HepG2 (cell line): Measurements from ENCODE around the gene IFI30. TPM values are rescaled to one million over a fixed set of nuclear protein-coding genes. Genes with fewer than 3 reads are reported as not detected.
"Not testable (repeated sequence)": the region's sequence is repeated elsewhere in the genome, so short reads cannot be mapped to it uniquely, and the experiment has no call there.

Experiments used
- ATAC-seq: fragments of 200-7000 bp; cut with Tn5 transposase; 3 replicates; pipeline ENCODE4 v1.9.1; 2020; ENCODE audit warnings: mild to moderate bottlenecking, moderate library complexity
- BruUV-seq: library from RNA; stranded (reverse); fragments of 400-500 nt; replicated peaks from 2 replicates; lab custom pipeline; 2021; lab: Mats Ljungman, UMichigan
- CTCF ChIA-PET: fragments of 300-600 bp; formaldehyde crosslinking; extraction: SDS; loops from one replicate; lab custom pipeline; 2021; ENCODE audit warnings: low total read pairs, inconsistent platforms, low intra/inter-chr PET ratio; lab: Yijun Ruan, JAX
- POLR2A ChIA-PET: fragments of 350-600 bp; sonication (Branson Sonifier 250); formaldehyde crosslinking; loops from one replicate; lab custom pipeline; 2020; ENCODE audit warnings: antibody characterized with exemption, inconsistent platforms; lab: Yijun Ruan, JAX
- DNase-seq: peaks from one replicate; pipeline ENCODE4 v3.0.0-alpha.2; 2015; ENCODE audit warnings: low spot score
- FAIRE-seq: peaks from 3 replicates; lab custom pipeline; 2011; peaks lifted over from hg19 to GRCh38; lab: Jason Lieb, UNC
- H2AFZ ChIP-seq: one replicate; pipeline ENCODE4 v1.6.1; 2011; ENCODE audit warnings: low read length, inconsistent platforms
- H3K27ac ChIP-seq: fragments of 300-600 bp; 3 replicates; pipeline ENCODE4 v1.8.0; 2011; ENCODE audit warnings: mixed run types, mild to moderate bottlenecking, mixed read lengths, low read length, inconsistent platforms; ENCODE audit not compliant: insufficient read depth; ENCODE audit errors: extremely low read length
- H3K27me3 ChIP-seq, 2 experiments: fragments of 200-600 bp in 1 of 2; 2 replicates in 1 of 2; 3 replicates in 1 of 2; pipeline versions ENCODE4 v1.6.0 to v1.8.0; 2011; ENCODE audit warnings: low read length in 2 of 2, mild to moderate bottlenecking in 2 of 2, moderate library complexity in 2 of 2, inconsistent platforms in 1 of 2; ENCODE audit not compliant: insufficient read depth in 2 of 2, control insufficient read depth in 1 of 2
- H3K36me3 ChIP-seq, 2 experiments: fragments of 200-600 bp in 1 of 2; replicated peaks in 1 of 2; 2 replicates in 1 of 2; 3 replicates in 1 of 2; pipeline versions ENCODE4 v1.5.1 to v1.8.0; 2011; ENCODE audit warnings: low read length in 2 of 2, inconsistent platforms in 1 of 2; ENCODE audit not compliant: insufficient read depth in 2 of 2, control insufficient read depth in 1 of 2
- H3K4me1 ChIP-seq: 2 replicates; pipeline ENCODE4 v1.5.1; 2012; ENCODE audit warnings: low read length, inconsistent platforms; ENCODE audit not compliant: insufficient read depth
- H3K4me2 ChIP-seq: 2 replicates; pipeline ENCODE4 v1.6.0; 2011; ENCODE audit warnings: low read depth, low read length, inconsistent platforms
- H3K4me3 ChIP-seq, 3 experiments: fragments of 200-600 bp in 1 of 3; sonication (generic), shearing (Covaris generic) in 1 of 3; replicated peaks in 1 of 3; 2 replicates each; pipeline ENCODE4 v1.5.1; 2011 to 2016; ENCODE audit warnings: low read length in 3 of 3, inconsistent platforms in 2 of 3, low read depth in 2 of 3, mild to moderate bottlenecking in 2 of 3, control low read depth in 1 of 3, mixed read lengths in 1 of 3; ENCODE audit not compliant: insufficient read depth in 1 of 3
- H3K79me2 ChIP-seq: one replicate; pipeline ENCODE4 v1.6.1; 2011; ENCODE audit warnings: low read length, inconsistent platforms; ENCODE audit not compliant: insufficient read depth
- H3K9ac ChIP-seq: 2 replicates; pipeline ENCODE4 v1.6.0; 2011; ENCODE audit warnings: mild to moderate bottlenecking, low read depth, low read length, inconsistent platforms; ENCODE audit not compliant: insufficient read depth
- H3K9me3 ChIP-seq: 2 replicates; pipeline ENCODE4 v1.5.1; 2012; ENCODE audit warnings: mild to moderate bottlenecking, low read length
- H4K20me1 ChIP-seq: 2 replicates; pipeline ENCODE4 v1.6.0; 2011; ENCODE audit warnings: inconsistent platforms, mild to moderate bottlenecking, low read length, moderate library complexity; ENCODE audit not compliant: insufficient read depth
- GLI4 ChIP-seq: sonication (generic); formaldehyde crosslinking; IDR thresholded peaks from 2 replicates; pipeline ENCODE4 v1.5.1; 2020; ENCODE audit warnings: missing genetic modification reagents, mild to moderate bottlenecking, moderate library complexity, borderline replicate concordance
- RBM22 ChIP-seq: fragments of 200-400 bp; formaldehyde crosslinking; optimal IDR thresholded peaks from 2 replicates; pipeline ENCODE3; 2017; ENCODE audit warnings: mild to moderate bottlenecking, low read length, moderate library complexity
- ZNF768 ChIP-seq: sonication (generic); formaldehyde crosslinking; IDR thresholded peaks from 2 replicates; pipeline ENCODE4 v1.4.0; 2020; ENCODE audit warnings: missing genetic modification reagents
- WGBS: methylation state at CpG from one replicate; pipeline ENCODE4 v1.1.6; 2017; ENCODE audit warnings: low lambda C conversion rate; 5-methylcytosine and 5-hydroxymethylcytosine counted together
- in situ Hi-C: cut with HindIII; loops from 2 replicates; pipeline ENCODE4 v1.10.0; 2017; ENCODE audit warnings: low pct_unique_long_range_greater_than_20kb; ENCODE audit not compliant: extremely low pct_ligation_motif_present
- intact Hi-C: fragments of 100-400 bp; cut with micrococcal nuclease; formaldehyde crosslinking; loops from one replicate; pipeline ENCODE4 v1.10.0; 2022; ENCODE audit not compliant: unreplicated experiment
- polyA plus RNA-seq, 8 experiments: library from polyadenylated mRNA; depleted of rRNA in 3 of 8; stranded (reverse) in 7 of 8; unstranded in 1 of 8; fragments of >200 nt; fragmentation: Illumina TruSeq in 4 of 8; extraction: Trizol in 4 of 8; gene quantifications; 2 replicates each; pipeline versions ENCODE4 v1.2.1 to v1.2.3, GENCODE V29; 2011 to 2016; ENCODE audit warnings: low read depth in 4 of 8, missing spikeins in 1 of 8, mixed read lengths in 1 of 8; ENCODE audit not compliant: insufficient read depth in 1 of 8
- total RNA-seq, 5 experiments: library from RNA; depleted of rRNA; stranded (reverse); fragments of >200 nt; fragmentation: Illumina TruSeq; extraction: Trizol; gene quantifications; 2 replicates each; pipeline ENCODE4 v1.2.3, GENCODE V29; 2016; ENCODE audit warnings: low read depth in 1 of 5

The IFI30 gene
- total and polyA plus RNA-seq, 2 of the 13 experiments (the other 11 are each of a cell fraction or from before 2014, with no cell fraction given): 25.0 to 79.4 TPM

- Histone ChIP-seq H3K9me3 (no peaks in the 10 kb centered on the region), H3K4me3 (no peak overlapping the region), H2AFZ (no peak overlapping the region), H3K36me3 (peaks cover 23 to 36% of the 10 kb centered on the region in 2 experiments), H3K79me2 (peaks cover 16% of the 10 kb centered on the region), H3K27ac (no peak overlapping the region), H3K4me2 (no peak overlapping the region), H3K9ac (no peak overlapping the region), H4K20me1 (0 out of 2 replicates have a peak, but pooled peaks cover 11% of the 10 kb centered on the region), H3K27me3 (no peaks in the 10 kb centered on the region; a peak in 1 of 5 replicates), H3K4me1 (peaks cover 44% of the 10 kb centered on the region)
- CTCF ChIA-PET: no interaction called here
- POLR2A ChIA-PET: no interaction called here
- WGBS: 94% methylated on average over 4 of the region's 4 CpGs
- intact Hi-C loops (no loop called here), in situ Hi-C loops (no loop called here)
- ATAC-seq (no peak), FAIRE-seq (no peak), DNase-seq (no peak)
- no peak for TF ChIP-seq GLI4 (CRISPR knock-in tag)
- TF ChIP-seq ZNF768 (CRISPR knock-in tag): peak; percentile 93
- TF ChIP-seq RBM22: peak; percentile 17
- no TSS peak for BruUV-seq
Measured at GRCh38 chr19:18158467-18158866, 15.1 kb upstream of the IFI30 start.

GRCh38 chr19:18159059-18159616 is 14.5 kb upstream of the IFI30 start:
- H2AFZ ChIP-seq, H3K4me3 ChIP-seq, BruUV-seq, ATAC-seq, FAIRE-seq, in situ Hi-C loops, H3K4me2 ChIP-seq, H3K9me3 ChIP-seq, intact Hi-C loops, CTCF ChIA-PET, H3K27ac ChIP-seq, H3K27me3 ChIP-seq, DNase-seq, H3K9ac ChIP-seq, H3K79me2 ChIP-seq: not testable (repeated sequence)
- Histone ChIP-seq H3K4me1 (peaks cover 44% of the 10 kb centered on the region), H4K20me1 (0 out of 2 replicates have a peak, but pooled peaks cover 11% of the 10 kb centered on the region), H3K36me3 (peaks cover 24 to 38% of the 10 kb centered on the region in 2 experiments)
- 93% methylated on average over 6 of the region's 6 CpGs for WGBS
- POLR2A ChIA-PET: interaction anchor here (0.9 kb wide), 1 partner anchor 14 kb away, joined by 3 read pairs; no protein-coding TSS in a partner anchor
